ENCODE results near the gene BCL2L14.
"Not testable (repeated sequence)": the region's sequence is repeated elsewhere in the genome, so short reads cannot be mapped to it uniquely, and the experiment has no call there.

The BCL2L14 gene

GRCh38 chr12:12091071-12091470 is 20.3 kb downstream of the BCL2L14 start:
- FAIRE-seq: no peak
- TF ChIP-seq TAF1 (IDR thresholded peaks at IDR 0.05; ENCODE audit: borderline replicate concordance, low read depth, low read length): no peak
- no peak for DNase-seq (ENCODE audit: insufficient read length)

GRCh38 chr12:12091977-12092663 is 21.4 kb downstream of the BCL2L14 start:
- TF ChIP-seq TAF1 (IDR thresholded peaks at IDR 0.05; ENCODE audit: borderline replicate concordance, low read depth, low read length): no peak
- no peak for TF ChIP-seq POLR2A (IDR thresholded peaks at IDR 0.05; ENCODE audit: low read depth, low read length)
- TF ChIP-seq POLR2AphosphoS5 (IDR thresholded peaks at IDR 0.05; ENCODE audit: low read depth, low read length): no peak
- DNase-seq (ENCODE audit: insufficient read length): no peak
- FAIRE-seq: no peak

- TF ChIP-seq TAF1 (IDR thresholded peaks at IDR 0.05; ENCODE audit: borderline replicate concordance, low read depth, low read length) (no peak), POLR2A (IDR thresholded peaks at IDR 0.05; ENCODE audit: low read depth, low read length) (no peak)
- FAIRE-seq (no peak), DNase-seq (ENCODE audit: insufficient read length) (no peak)
These were observed 23.7 kb downstream of the BCL2L14 start for GRCh38 chr12:12094481-12094880.

GRCh38 chr12:12095021-12095420 is 24.3 kb downstream of the BCL2L14 start:
- TF ChIP-seq POLR2A (IDR thresholded peaks at IDR 0.05; ENCODE audit: low read depth, low read length): no peak
- no peak for TF ChIP-seq TAF1 (IDR thresholded peaks at IDR 0.05; ENCODE audit: borderline replicate concordance, low read depth, low read length)
- no peak for TF ChIP-seq POLR2AphosphoS5 (IDR thresholded peaks at IDR 0.05; ENCODE audit: low read depth, low read length)
- no peak for FAIRE-seq
- no peak for DNase-seq (ENCODE audit: insufficient read length)

GRCh38 chr12:12097891-12098690 is 27.4 kb downstream of the BCL2L14 start:
- FAIRE-seq (no peak), DNase-seq (ENCODE audit: insufficient read length) (no peak)
- TF ChIP-seq POLR2AphosphoS5 (IDR thresholded peaks at IDR 0.05; ENCODE audit: low read depth, low read length) (no peak), TAF1 (IDR thresholded peaks at IDR 0.05; ENCODE audit: borderline replicate concordance, low read depth, low read length) (no peak)

GRCh38 chr12:12098691-12099015 is 27.9 kb downstream of the BCL2L14 start:
- DNase-seq (ENCODE audit: insufficient read length) (no peak), FAIRE-seq (no peak)
- no peak for TF ChIP-seq POLR2AphosphoS5 (IDR thresholded peaks at IDR 0.05; ENCODE audit: low read depth, low read length)
- TF ChIP-seq TAF1 (IDR thresholded peaks at IDR 0.05; ENCODE audit: borderline replicate concordance, low read depth, low read length): no peak
- TF ChIP-seq POLR2A (IDR thresholded peaks at IDR 0.05; ENCODE audit: low read depth, low read length): no peak

GRCh38 chr12:12099102-12099501 is 28.4 kb downstream of the BCL2L14 start:
- FAIRE-seq: no peak
- TF ChIP-seq TAF1 (IDR thresholded peaks at IDR 0.05; ENCODE audit: borderline replicate concordance, low read depth, low read length) (no peak), POLR2AphosphoS5 (IDR thresholded peaks at IDR 0.05; ENCODE audit: low read depth, low read length) (no peak), POLR2A (IDR thresholded peaks at IDR 0.05; ENCODE audit: low read depth, low read length) (no peak)
- no peak for DNase-seq (ENCODE audit: insufficient read length)

GRCh38 chr12:12107678-12108077 is 36.9 kb downstream of the BCL2L14 start:
- TF ChIP-seq POLR2A (IDR thresholded peaks at IDR 0.05; ENCODE audit: low read depth, low read length) (no peak), POLR2AphosphoS5 (IDR thresholded peaks at IDR 0.05; ENCODE audit: low read depth, low read length) (no peak), TAF1 (IDR thresholded peaks at IDR 0.05; ENCODE audit: borderline replicate concordance, low read depth, low read length) (no peak)
- no peak for DNase-seq (ENCODE audit: insufficient read length)
- no peak for FAIRE-seq

GRCh38 chr12:12108441-12109058 is 37.8 kb downstream of the BCL2L14 start:
- FAIRE-seq (no peak), DNase-seq (ENCODE audit: insufficient read length) (no peak)
- TF ChIP-seq TAF1 (IDR thresholded peaks at IDR 0.05; ENCODE audit: borderline replicate concordance, low read depth, low read length): no peak
- TF ChIP-seq POLR2A (IDR thresholded peaks at IDR 0.05; ENCODE audit: low read depth, low read length): no peak
- TF ChIP-seq POLR2AphosphoS5 (IDR thresholded peaks at IDR 0.05; ENCODE audit: low read depth, low read length): no peak

- not testable (repeated sequence) for FAIRE-seq; DNase-seq (ENCODE audit: insufficient read length)
These were observed 40.3 kb downstream of the BCL2L14 start for GRCh38 chr12:12110923-12111555.

- FAIRE-seq (no peak), DNase-seq (ENCODE audit: insufficient read length) (no peak)
- no peak for TF ChIP-seq POLR2A (IDR thresholded peaks at IDR 0.05; ENCODE audit: low read depth, low read length)
- no peak for TF ChIP-seq POLR2AphosphoS5 (IDR thresholded peaks at IDR 0.05; ENCODE audit: low read depth, low read length)
- no peak for TF ChIP-seq TAF1 (IDR thresholded peaks at IDR 0.05; ENCODE audit: borderline replicate concordance, low read depth, low read length)
These were observed 44.8 kb downstream of the BCL2L14 start for GRCh38 chr12:12115514-12115913.

- FAIRE-seq: no peak
- no peak for DNase-seq (ENCODE audit: insufficient read length)
- TF ChIP-seq POLR2A (IDR thresholded peaks at IDR 0.05; ENCODE audit: low read depth, low read length): no peak
- no peak for TF ChIP-seq POLR2AphosphoS5 (IDR thresholded peaks at IDR 0.05; ENCODE audit: low read depth, low read length)
- TF ChIP-seq TAF1 (IDR thresholded peaks at IDR 0.05; ENCODE audit: borderline replicate concordance, low read depth, low read length): no peak
These were observed 45.9 kb downstream of the BCL2L14 start for GRCh38 chr12:12116677-12117076.

Measured in GM12892 (cell line).